HG02884 (cell line): ENCODE results near the gene IMMP2L.

Experiments used
- ATAC-seq: cut with Tn5 transposase; IDR thresholded peaks from one replicate; pipeline ENCODE4 v1.9.1; 2021; ENCODE audit warnings: mild to moderate bottlenecking, moderate library complexity; ENCODE audit not compliant: unreplicated experiment

Gene IMMP2L

GRCh38 chr7:110623436-110623835 is 938.9 kb downstream of the IMMP2L start:
- no peak for ATAC-seq

- no peak for ATAC-seq
Measured at GRCh38 chr7:110621289-110621688, 941.0 kb downstream of the IMMP2L start.

- ATAC-seq, result no peak
Measured at GRCh38 chr7:110620110-110620735, 942.1 kb downstream of the IMMP2L start.
